Right lobe of liver (tissue), 4 donors: ENCODE measurements around the gene CDK17.
"Not testable (repeated sequence)": the region's sequence is repeated elsewhere in the genome, so short reads cannot be mapped to it uniquely, and the experiment has no call there.

ENCODE experiments used
- CTCF ChIP-seq, 4 donors: fragments of 200-600 bp in 3 of 4; fragments of 450-650 bp in 1 of 4; IDR thresholded peaks; one replicate each; pipeline versions ENCODE4 v1.5.1 to v1.8.0; 2016 to 2022; ENCODE audit warnings: antibody characterized with exemption in 4 of 4, mild to moderate bottlenecking in 2 of 4
- POLR2A ChIP-seq: fragments of 450-650 bp; IDR thresholded peaks from one replicate; pipeline ENCODE4 v1.6.1; 2017; ENCODE audit warnings: antibody characterized with exemption, mild to moderate bottlenecking
- donor health status: DM: no; HTN: no; CAD: no.
- donor health status: DM: no; HTN: no; CAD: no.
- donor health status: DM: no; HTN: yes; CAD: no.

GRCh38 chr12:96315741-96316481, 84.3 kb downstream of the CDK17 start:
- TF ChIP-seq CTCF (IDR thresholded peaks at IDR 0.05); POLR2A: not testable (repeated sequence)
